Measurements from ENCODE around the gene HIPK2.

HIPK2 gene

DNA sequence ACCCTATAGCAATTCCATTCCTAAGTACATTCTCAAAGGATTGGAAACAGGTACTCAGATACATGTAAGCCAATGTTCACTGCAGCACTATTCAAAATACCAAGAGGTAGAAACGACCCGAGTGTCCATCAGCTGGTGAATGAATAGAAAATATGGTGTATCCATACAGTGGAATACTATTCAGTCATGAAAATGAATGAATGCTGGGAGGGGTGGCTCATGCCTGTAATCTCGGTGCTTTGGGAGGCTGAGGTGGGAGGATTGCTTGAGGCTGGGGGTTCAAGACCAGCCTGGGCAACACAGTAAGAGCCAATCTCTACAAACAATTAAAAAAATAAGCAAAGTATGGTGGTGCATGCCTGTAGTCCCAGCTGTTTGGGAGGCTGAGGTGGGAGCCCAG, 191.5 kb downstream of the HIPK2 start:
- H3K4me3 ChIP-seq, result no peak overlapping the region
- H3K27ac ChIP-seq, result no peak overlapping the region

- no peak overlapping the region for H3K27ac ChIP-seq
- no peak overlapping the region for H3K4me3 ChIP-seq
Measured at GRCh38 chr7:139585042-139585441, 192.8 kb downstream of the HIPK2 start.

GRCh38 chr7:139583826-139584553, 193.8 kb downstream of the HIPK2 start:
- H3K27ac ChIP-seq, result no peak overlapping the region

DNA sequence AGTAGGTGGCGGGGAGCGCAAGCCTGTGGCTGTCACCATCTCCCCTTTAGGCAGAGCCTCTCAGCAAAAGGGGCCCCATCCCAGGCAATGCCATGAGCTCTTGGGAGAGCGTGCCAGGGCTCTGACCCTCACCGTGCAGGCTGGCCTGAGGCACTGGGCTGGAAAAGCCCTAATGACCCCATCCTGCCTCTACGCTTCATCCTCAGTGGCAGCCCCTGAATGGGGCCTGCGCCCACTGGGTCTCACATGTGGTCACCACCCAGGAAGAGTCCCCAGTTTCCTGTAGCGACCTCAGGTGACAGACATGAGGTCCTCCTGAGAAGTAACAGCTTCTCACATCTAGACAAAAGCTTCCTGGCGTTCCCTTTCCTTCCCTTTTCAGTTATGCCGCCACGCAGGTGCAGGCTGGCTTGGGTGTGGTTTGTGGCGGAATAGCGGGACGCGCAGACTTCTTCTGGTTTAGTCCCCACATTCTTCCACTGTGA, 195.1 kb downstream of the HIPK2 start:
- Histone ChIP-seq H3K27ac (no peak overlapping the region), H3K4me3 (no peak overlapping the region)

More at GRCh38 chr7:139583826-139584553, 193.8 kb downstream of the HIPK2 start:
- H3K4me3 ChIP-seq, result no peak overlapping the region

- no peak overlapping the region for H3K27ac ChIP-seq
Measured at GRCh38 chr7:139582130-139582650, 195.6 kb downstream of the HIPK2 start.

GRCh38 chr7:139580435-139580834, 197.4 kb downstream of the HIPK2 start:
- H3K27ac ChIP-seq, result no peak overlapping the region
- H3K4me3 ChIP-seq, result no peak overlapping the region

More at GRCh38 chr7:139582130-139582650, 195.6 kb downstream of the HIPK2 start:
- H3K4me3 ChIP-seq, result no peak overlapping the region

DNA sequence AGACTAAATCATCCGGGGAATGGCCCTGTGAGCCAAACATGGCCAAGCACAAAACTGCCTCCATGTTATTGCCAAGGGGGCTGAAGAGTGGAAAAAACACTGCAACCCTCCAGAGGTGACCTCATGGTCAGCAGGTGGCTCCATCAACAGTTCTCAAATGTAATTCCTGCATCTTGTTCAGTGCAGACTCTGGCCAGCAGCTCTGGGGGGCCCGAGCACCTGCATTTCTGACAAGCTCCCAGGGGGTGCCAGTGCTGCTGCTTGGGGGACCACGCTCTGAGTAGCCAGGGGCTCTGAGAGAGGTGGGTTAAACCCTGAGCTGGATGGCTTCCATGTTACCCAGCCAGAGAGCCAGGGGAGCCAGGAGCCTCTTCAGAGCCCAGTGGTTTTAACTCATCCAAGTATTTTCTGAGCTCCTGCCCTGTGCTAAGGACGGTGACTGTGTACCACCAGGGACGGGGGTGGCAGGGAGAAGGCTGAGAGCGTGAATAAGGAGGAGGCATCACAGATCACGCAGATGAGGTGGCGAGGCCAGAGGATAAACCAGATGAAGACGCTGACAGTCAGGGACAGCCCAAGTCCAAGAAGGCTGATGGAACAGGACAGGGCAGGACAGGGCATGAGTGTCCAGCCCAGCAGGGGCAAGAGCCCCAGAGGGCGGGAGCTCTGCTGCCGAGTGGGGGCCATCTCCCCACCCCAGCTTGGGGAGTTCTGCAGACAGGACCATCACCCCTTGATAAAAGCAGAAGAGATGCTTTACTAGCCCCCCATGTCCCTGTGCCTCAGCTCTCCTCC, 201.4 kb downstream of the HIPK2 start:
- Histone ChIP-seq H3K27ac (no peak overlapping the region), H3K4me3 (no peak overlapping the region)

DNA sequence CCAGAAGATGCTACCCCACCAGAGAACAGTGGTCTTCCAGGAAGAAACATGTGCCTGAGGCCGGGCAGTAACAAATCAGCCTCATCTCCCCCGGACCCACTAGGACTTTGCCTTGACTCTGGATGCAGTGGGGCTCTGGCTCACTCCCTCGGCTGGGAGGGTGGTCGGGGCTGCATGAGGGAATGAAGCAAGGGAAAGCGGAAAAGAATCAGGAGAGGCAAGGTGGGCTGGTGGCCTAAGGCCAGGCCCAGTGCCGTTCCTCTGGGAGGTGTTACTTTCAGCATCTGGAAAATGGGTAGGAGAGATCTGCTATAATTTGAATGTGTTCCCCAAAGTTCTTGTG, 202.5 kb downstream of the HIPK2 start:
- Histone ChIP-seq H3K4me3 (no peak overlapping the region), H3K27ac (no peak overlapping the region)

DNA sequence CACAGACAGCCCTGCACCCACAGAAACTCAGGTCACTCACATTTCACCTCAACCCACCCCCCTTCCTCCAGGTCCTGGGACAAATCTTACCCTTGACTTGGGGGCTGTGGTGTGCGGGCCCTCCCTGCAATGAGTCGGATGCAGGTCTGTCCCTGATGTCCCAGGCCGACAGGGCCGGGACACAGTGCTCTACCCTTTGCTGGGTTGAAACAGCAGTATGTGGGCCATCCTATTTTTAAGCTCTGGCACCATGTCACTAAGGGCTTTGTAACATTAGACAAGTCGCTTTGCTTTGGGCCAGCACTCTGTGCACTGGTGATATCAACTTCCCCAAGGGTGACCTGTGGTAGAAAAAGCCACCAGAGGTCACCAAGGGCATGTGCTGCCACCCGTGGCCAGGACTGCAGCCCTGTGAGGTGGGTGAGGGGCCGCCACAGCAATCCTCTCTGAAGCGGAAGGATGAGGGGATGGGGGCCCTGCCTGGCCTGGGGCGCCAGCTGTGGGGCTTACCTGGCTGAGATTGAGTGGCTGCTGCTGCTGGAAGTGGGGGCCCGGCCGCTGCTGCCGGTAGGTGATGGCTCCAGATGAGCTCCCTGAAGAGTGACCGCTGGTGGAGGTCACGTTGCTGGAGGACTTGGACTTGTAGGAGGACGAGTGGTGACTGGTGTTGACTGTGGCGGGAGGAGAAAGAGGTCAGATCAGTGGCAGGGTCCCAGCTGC, 203.0 kb downstream of the HIPK2 start:
- Histone ChIP-seq H3K27ac (no peak overlapping the region), H3K4me3 (no peak overlapping the region)

GRCh38 chr7:139573871-139574270, 203.9 kb downstream of the HIPK2 start:
- Histone ChIP-seq H3K27ac (no peak overlapping the region), H3K4me3 (no peak overlapping the region)

- H3K4me3 ChIP-seq, result no peak overlapping the region
- H3K27ac ChIP-seq, result no peak overlapping the region
Measured at GRCh38 chr7:139572704-139573385, 205.0 kb downstream of the HIPK2 start.

- no peak overlapping the region for H3K4me3 ChIP-seq
- H3K27ac ChIP-seq, result no peak overlapping the region
Measured at GRCh38 chr7:139572071-139572470, 205.7 kb downstream of the HIPK2 start.

DNA sequence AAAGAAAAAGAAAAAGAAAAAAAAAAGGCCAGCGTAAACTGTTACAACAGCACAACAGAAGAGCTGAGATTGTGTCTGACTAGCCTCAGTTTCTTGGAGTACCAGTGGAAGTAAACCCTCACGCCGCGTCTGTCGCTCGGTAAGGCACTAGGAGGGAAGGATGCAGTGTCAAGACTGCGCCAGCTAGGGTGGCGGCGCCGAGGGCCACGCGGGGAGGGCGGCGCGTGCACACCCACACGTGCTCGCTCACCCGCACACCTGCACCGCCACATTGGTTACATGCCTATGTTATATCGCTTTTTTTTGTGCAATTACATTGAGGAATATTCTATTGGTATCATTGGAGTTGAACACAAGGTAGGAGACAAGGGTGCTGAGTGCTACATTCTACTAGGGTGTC, 206.1 kb downstream of the HIPK2 start:
- H3K4me3 ChIP-seq, result no peak overlapping the region

GRCh38 chr7:139571190-139571589, 206.6 kb downstream of the HIPK2 start:
- no peak overlapping the region for H3K4me3 ChIP-seq
- H3K27ac ChIP-seq, result no peak overlapping the region

More for the DNA sequence above, 206.1 kb downstream of the HIPK2 start:
- no peak overlapping the region for H3K27ac ChIP-seq

- Histone ChIP-seq H3K27ac (no peak overlapping the region), H3K4me3 (no peak overlapping the region)
Measured at GRCh38 chr7:139570626-139571025, 207.2 kb downstream of the HIPK2 start.

DNA sequence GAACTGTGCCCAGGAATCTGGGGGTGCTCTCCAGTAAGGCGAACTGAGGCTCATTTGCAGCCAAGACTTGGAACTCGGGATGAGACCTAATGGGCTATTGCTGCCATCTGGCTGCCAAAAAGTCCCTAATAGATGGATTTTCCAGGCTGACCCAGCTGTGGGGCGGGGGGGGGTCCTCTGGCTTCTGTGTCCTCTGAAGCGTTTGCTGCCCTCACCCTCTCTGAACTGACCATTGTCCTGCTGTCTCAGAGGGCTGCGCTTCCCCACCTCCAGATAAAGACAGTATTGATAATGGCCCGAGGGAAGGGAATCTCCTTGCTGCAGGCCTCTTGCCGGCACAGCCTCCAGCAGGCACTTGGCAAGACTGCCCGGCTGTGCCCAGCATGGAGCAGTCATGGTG, 207.7 kb downstream of the HIPK2 start:
- H3K27ac ChIP-seq, result no peak overlapping the region
- no peak overlapping the region for H3K4me3 ChIP-seq

DNA sequence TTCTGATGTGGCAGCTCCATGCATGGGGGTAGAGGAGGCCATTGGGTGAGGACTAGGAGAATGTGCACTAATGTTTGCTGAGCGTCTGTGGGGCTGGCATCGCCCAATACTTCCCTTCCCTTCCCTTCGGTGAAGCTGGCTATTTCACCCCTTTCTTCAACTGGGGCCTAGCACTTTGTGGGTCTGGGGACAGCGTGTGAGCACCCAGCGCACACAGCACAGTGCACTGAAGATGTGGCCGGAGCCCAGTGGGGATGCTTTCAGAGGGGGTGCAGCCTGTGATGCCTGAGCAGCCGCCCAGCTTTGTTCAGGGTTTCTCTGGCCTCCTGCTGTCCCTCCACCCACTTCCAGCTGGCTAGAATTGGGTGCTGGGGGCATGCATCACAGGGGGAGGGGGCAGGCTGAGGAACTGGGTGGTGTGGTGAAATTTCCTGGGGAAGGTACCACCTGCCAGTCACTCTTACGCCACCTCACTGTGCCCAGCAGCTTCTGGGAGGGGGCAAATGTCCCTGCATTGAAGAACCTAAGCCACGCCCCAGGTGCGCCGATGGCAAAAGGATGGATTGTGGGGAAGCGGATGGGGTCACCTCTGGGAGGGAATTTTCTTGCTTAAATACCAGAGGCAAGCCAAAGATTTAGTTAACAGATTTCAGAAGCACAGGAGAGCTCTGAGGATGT, 208.8 kb downstream of the HIPK2 start:
- no peak overlapping the region for H3K27ac ChIP-seq
- H3K4me3 ChIP-seq, result no peak overlapping the region

GRCh38 chr7:139568346-139568675, 209.5 kb downstream of the HIPK2 start:
- H3K27ac ChIP-seq, result no peak overlapping the region

DNA sequence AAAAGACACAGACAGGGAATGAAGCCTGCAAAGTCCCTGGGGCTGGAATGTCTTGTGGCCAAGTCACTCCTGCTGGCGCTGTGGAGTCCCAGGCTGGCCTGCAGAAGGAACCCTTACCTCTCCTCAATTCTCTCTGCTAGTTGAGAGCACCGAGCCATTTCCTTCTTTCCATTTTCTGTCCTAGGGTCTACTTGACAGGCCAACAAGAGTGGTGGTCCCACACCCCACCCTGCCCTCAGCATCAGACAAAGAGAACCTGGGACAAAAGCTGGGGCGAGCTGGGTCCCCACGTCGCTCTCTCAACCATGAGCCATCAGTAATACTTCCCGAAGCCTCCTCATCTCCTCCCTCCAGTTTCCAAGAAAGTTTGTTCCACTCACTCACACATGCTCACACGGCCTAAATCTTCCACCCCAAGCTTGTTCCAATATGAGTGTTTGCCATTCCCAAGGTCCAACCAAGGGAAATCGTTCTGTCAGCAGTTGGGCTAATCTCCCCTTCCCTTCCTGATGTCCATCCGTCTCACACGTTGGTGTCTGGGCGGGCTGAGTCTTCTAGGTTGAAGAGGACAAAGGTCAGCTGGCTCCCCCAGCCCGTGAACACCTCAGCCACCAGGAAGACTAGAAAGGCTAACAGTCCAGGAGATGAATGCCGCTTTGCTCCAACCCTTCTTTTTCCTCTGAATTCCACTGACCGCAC, 210.0 kb downstream of the HIPK2 start:
- Histone ChIP-seq H3K27ac (no peak overlapping the region), H3K4me3 (no peak overlapping the region)

More at GRCh38 chr7:139568346-139568675, 209.5 kb downstream of the HIPK2 start:
- H3K4me3 ChIP-seq, result no peak overlapping the region
